ENCODE measurements around the gene YDJC.
"Not testable (repeated sequence)": the region's sequence is repeated elsewhere in the genome, so short reads cannot be mapped to it uniquely, and the experiment has no call there.

YDJC gene

GRCh38 chr22:21652547-21653545, 23.0 kb upstream of the YDJC start:
- DNase-seq: peak in 1 of 10 donors; percentile 74
- intact Hi-C loops (cut with DNase I): no loop called here

- DNase-seq: peak; percentile 71 to 97 (median 86)
- intact Hi-C loops (cut with DNase I): no loop called here
Observed at GRCh38 chr22:21652010-21652546, 22.3 kb upstream of the YDJC start.

GRCh38 chr22:21651521-21652009, 21.7 kb upstream of the YDJC start:
- peak in 1 of 10 donors; percentile 80 for DNase-seq
- intact Hi-C loops (cut with DNase I): no loop called here

GRCh38 chr22:21650823-21651520, 21.1 kb upstream of the YDJC start:
- intact Hi-C loops (cut with DNase I): no loop called here
- no peak for DNase-seq

GRCh38 chr22:21650280-21650679, 20.5 kb upstream of the YDJC start:
- intact Hi-C loops (cut with DNase I): no loop called here
- no peak for DNase-seq

GRCh38 chr22:21646608-21647590, 17.1 kb upstream of the YDJC start:
- intact Hi-C loops (cut with DNase I): no loop called here
- peak in 7 of 10 donors; percentile 73 to 95 (median 78) for DNase-seq

GRCh38 chr22:21645513-21645912, 15.7 kb upstream of the YDJC start:
- DNase-seq; intact Hi-C loops (cut with DNase I): not testable (repeated sequence)

GRCh38 chr22:21643533-21644357, 13.9 kb upstream of the YDJC start:
- intact Hi-C loops (cut with DNase I): no loop called here
- no peak for DNase-seq

GRCh38 chr22:21642584-21643448, 13.0 kb upstream of the YDJC start:
- peak in 6 of 10 donors; percentile 37 to 91 (median 46) for DNase-seq
- intact Hi-C loops (cut with DNase I): no loop called here

- peak; percentile 95 to 100 (median 98) for DNase-seq
- intact Hi-C loops (cut with DNase I): no loop called here
Observed at GRCh38 chr22:21641789-21642583, 12.2 kb upstream of the YDJC start, which contains the start of gene SDF2L1. Gene SDF2L1, plus strand, starts transcription at chr22:21642302. Its CDS starts 35 bp downstream, at chr22:21642337.

GRCh38 chr22:21641417-21641788, 11.6 kb upstream of the YDJC start:
- intact Hi-C loops (cut with DNase I): no loop called here
- DNase-seq: peak in 2 of 10 donors; percentile 23 to 44

- no peak for DNase-seq
- intact Hi-C loops (cut with DNase I): no loop called here
Observed at GRCh38 chr22:21640810-21641209, 11.0 kb upstream of the YDJC start.

GRCh38 chr22:21639359-21639758, 9.5 kb upstream of the YDJC start:
- intact Hi-C loops (cut with DNase I): no loop called here

GRCh38 chr22:21637450-21637849, 7.6 kb upstream of the YDJC start:
- intact Hi-C loops (cut with DNase I): not testable (repeated sequence)

More at GRCh38 chr22:21639359-21639758, 9.5 kb upstream of the YDJC start:
- peak in 1 of 10 donors; percentile 6 for DNase-seq

GRCh38 chr22:21636629-21637218, 6.9 kb upstream of the YDJC start:
- intact Hi-C loops (cut with DNase I): no loop called here
- peak in 3 of 10 donors; percentile 39 to 83 (median 50) for DNase-seq

More at GRCh38 chr22:21637450-21637849, 7.6 kb upstream of the YDJC start:
- DNase-seq: peak in 1 of 10 donors; percentile 3

- intact Hi-C loops (cut with DNase I): no loop called here
- peak in 2 of 10 donors; percentile 49 to 53 for DNase-seq
Observed at GRCh38 chr22:21635771-21636510, 6.1 kb upstream of the YDJC start.
